PC-3 (cell line): ENCODE data around the gene AFMID. TPM values are rescaled to one million over a fixed set of nuclear protein-coding genes. Genes with fewer than 3 reads are reported as not detected.

Experiments
- ATAC-seq: fragments of 200-7000 bp; cut with Tn5 transposase; 2 replicates; pipeline ENCODE4 v1.9.1; 2020; ENCODE audit warnings: mild to moderate bottlenecking, moderate library complexity
- BruUV-seq: library from RNA; stranded (reverse); fragments of 400-500 nt; replicated peaks from 2 replicates; lab custom pipeline; 2021; lab: Mats Ljungman, UMichigan
- CTCF ChIA-PET: fragments of 300-600 bp; sonication (Branson Sonifier 250); formaldehyde crosslinking; loops from one replicate; lab custom pipeline; 2022; ENCODE audit warnings: antibody characterized with exemption; lab: Charles Lee
- POLR2A ChIA-PET: fragments of 300-600 bp; sonication (Branson Sonifier 250); formaldehyde crosslinking; loops from one replicate; lab custom pipeline; 2022; ENCODE audit warnings: antibody characterized with exemption; ENCODE audit not compliant: unreplicated experiment; lab: Charles Lee
- DNase-seq: peaks from one replicate; pipeline ENCODE4 v3.0.0-alpha.2; 2015
- H2AFZ ChIP-seq: fragments of 300-600 bp; sonication (generic); 2 replicates; pipeline ENCODE4 v1.6.0; 2016; ENCODE audit warnings: antibody characterized with exemption, low read length
- H3F3A ChIP-seq: fragments of 300-600 bp; sonication (generic); one replicate; pipeline ENCODE4 v1.6.0; 2017; ENCODE audit warnings: antibody characterized with exemption, low read length, control low read depth, mild to moderate bottlenecking; ENCODE audit not compliant: unreplicated experiment
- H3K27ac ChIP-seq: fragments of 300-600 bp; sonication (generic); 2 replicates; pipeline ENCODE4 v1.5.1; 2016; ENCODE audit warnings: mild to moderate bottlenecking, low read length
- H3K27me3 ChIP-seq: fragments of 300-600 bp; sonication (generic); 2 replicates; pipeline ENCODE4 v1.6.1; 2016; ENCODE audit warnings: low read length, mixed read lengths
- H3K36me3 ChIP-seq: fragments of 300-600 bp; sonication (generic); 2 replicates; pipeline ENCODE4 v1.6.1; 2016; ENCODE audit warnings: low read depth, mixed run types, low read length, mixed read lengths
- H3K4me1 ChIP-seq: fragments of 300-600 bp; sonication (generic); 2 replicates; pipeline ENCODE4 v1.5.1; 2016; ENCODE audit warnings: low read length; ENCODE audit not compliant: insufficient read depth
- H3K4me2 ChIP-seq: fragments of 300-600 bp; sonication (generic); 2 replicates; pipeline ENCODE4 v1.6.0; 2016; ENCODE audit warnings: low read length
- H3K4me3 ChIP-seq: fragments of 300-600 bp; sonication (generic); 2 replicates; pipeline ENCODE4 v1.5.1; 2016; ENCODE audit warnings: mild to moderate bottlenecking, low read length, mixed read lengths
- H3K79me2 ChIP-seq: fragments of 300-600 bp; sonication (generic); 2 replicates; pipeline ENCODE4 v1.6.1; 2017; ENCODE audit warnings: low read length, mixed read lengths
- H3K9ac ChIP-seq: fragments of 300-600 bp; sonication (generic); 2 replicates; pipeline ENCODE4 v1.6.0; 2016; ENCODE audit warnings: mild to moderate bottlenecking, low read length
- H3K9me2 ChIP-seq: fragments of 300-600 bp; sonication (generic); replicated peaks from 2 replicates; pipeline ENCODE4 v1.6.1; 2016; ENCODE audit warnings: mixed run types, low read length, mixed read lengths
- H3K9me3 ChIP-seq: fragments of 300-600 bp; sonication (generic); 2 replicates; pipeline ENCODE4 v1.6.1; 2016; ENCODE audit warnings: low read length, mixed read lengths
- H4K20me1 ChIP-seq: fragments of 300-600 bp; sonication (generic); 2 replicates; pipeline ENCODE4 v1.6.1; 2016; ENCODE audit warnings: low read length, mixed read lengths
- EZH2 ChIP-seq: fragments of 300-600 bp; sonication (generic); IDR thresholded peaks from one replicate; pipeline ENCODE4 v1.6.1; 2017; ENCODE audit warnings: antibody characterized with exemption, mild to moderate bottlenecking, low read length; ENCODE audit not compliant: unreplicated experiment
- EZH2phosphoT487 ChIP-seq: fragments of 300-600 bp; sonication (generic); IDR thresholded peaks from 2 replicates; pipeline ENCODE4 v1.6.1; 2018; ENCODE audit warnings: mild to moderate bottlenecking, antibody characterized with exemption, low read length, borderline replicate concordance
- intact Hi-C: fragments of 100-400 bp; cut with micrococcal nuclease; formaldehyde crosslinking; loops from 2 replicates; pipeline ENCODE4 v1.9.0; 2023
- total RNA-seq: library from RNA; depleted of rRNA; stranded (reverse); fragments of >200 nt; gene quantifications from 2 replicates; pipeline ENCODE4 v1.2.3, GENCODE V29; 2014
- TF ChIP-seq, protein P1 (sequence below): fragments of 300-600 bp; sonication (generic); conservative IDR thresholded peaks from 2 replicates; pipeline ENCODE4 v1.5.1; 2017; ENCODE audit warnings: antibody characterized with exemption, low read depth, mild to moderate bottlenecking, low read length

AFMID gene
- total RNA-seq, 1 experiment from 2014 or later, result 58.9 TPM

DNA sequence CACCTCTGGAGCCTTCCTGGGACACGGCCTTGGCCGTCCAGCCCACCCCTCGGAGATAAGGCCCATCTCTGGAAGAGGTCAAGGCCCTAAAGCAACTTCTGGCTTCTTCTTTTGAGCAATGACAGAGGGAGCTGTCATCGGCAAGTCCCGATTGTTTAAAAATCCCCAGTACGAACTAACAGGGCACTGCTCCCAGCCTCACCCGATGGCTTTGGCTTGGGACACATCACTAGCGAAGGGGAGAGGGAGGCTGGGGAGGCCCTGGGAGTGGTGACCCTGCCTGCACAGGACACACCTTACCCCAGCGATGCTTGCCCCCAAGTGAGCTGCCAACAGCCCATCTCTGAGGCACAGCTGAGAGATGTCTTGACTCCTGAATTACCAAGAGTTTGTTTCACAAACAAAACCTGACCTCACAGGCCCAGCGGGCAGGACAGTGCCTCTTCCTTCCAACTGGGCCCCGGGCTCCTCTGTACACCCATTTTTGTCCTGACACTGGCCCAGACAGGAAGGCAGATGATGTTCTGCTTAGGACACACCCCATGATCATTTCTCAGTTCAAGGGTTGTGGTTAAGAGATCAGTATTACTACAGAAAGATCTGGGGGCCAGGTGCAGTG lies 14.0 kb upstream of the AFMID start:
- CTCF ChIA-PET, result no interaction called here
- H3K27ac ChIP-seq, result no peak overlapping the region
- ATAC-seq, result no peak

DNA sequence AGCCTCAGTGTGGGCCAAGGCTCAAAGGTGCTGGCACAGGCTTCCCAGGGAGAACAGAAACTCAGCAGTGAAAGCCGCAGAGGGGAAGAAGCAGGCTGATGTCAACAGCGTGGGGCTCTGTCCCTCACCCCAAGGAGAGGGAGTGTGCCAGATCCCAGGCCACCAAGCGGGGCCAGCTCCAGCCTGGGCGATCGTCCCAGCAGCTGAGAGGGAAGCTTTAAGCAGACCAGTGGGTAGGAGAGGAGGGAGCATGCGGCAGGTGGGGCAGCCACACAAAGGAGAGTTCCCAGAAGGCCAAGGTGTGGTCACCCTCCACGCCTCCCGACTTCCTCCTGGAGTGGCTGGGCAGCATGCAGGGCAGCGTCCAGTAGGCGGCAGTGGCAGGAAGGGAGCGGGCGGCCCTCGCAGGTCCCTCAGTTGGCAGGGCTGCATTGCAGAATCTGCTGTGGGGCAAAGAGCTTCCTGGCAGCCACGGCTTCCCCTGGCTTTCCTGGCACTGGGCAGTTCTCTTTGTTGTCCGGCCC lies 12.8 kb upstream of the AFMID start:
- DNase-seq (peak; percentile 66), ATAC-seq (peak; percentile 69)
- ChIA-PET CTCF (interaction anchor here (0.6 to 1.3 kb wide), 5 partner anchors 22 to 357 kb away, joined by 3 to 8 read pairs (median 4); no protein-coding TSS in a partner anchor), POLR2A (interaction anchor here (0.6 kb wide), 1 partner anchor 562 kb away, joined by 4 read pairs; no protein-coding TSS in a partner anchor)
- Histone ChIP-seq H2AFZ (no peak overlapping the region), H3K9ac (no peak overlapping the region), H3F3A (peaks cover 23% of the 10 kb centered on the region), H4K20me1 (peaks cover 19% of the 10 kb centered on the region), H3K4me2 (no peak overlapping the region), H3K79me2 (peaks cover 21% of the 10 kb centered on the region), H3K27ac (peak overlapping the region; percentile 4), H3K27me3 (no peaks in the 10 kb centered on the region), H3K4me3 (no peak overlapping the region), H3K9me2 (no peaks in the 10 kb centered on the region), H3K9me3 (no peaks in the 10 kb centered on the region), H3K36me3 (peaks cover 37% of the 10 kb centered on the region), H3K4me1 (peaks cover 17% of the 10 kb centered on the region)
- TF ChIP-seq EZH2phosphoT487 (no peak), EZH2 (no peak)
- TF ChIP-seq, protein P1, sequence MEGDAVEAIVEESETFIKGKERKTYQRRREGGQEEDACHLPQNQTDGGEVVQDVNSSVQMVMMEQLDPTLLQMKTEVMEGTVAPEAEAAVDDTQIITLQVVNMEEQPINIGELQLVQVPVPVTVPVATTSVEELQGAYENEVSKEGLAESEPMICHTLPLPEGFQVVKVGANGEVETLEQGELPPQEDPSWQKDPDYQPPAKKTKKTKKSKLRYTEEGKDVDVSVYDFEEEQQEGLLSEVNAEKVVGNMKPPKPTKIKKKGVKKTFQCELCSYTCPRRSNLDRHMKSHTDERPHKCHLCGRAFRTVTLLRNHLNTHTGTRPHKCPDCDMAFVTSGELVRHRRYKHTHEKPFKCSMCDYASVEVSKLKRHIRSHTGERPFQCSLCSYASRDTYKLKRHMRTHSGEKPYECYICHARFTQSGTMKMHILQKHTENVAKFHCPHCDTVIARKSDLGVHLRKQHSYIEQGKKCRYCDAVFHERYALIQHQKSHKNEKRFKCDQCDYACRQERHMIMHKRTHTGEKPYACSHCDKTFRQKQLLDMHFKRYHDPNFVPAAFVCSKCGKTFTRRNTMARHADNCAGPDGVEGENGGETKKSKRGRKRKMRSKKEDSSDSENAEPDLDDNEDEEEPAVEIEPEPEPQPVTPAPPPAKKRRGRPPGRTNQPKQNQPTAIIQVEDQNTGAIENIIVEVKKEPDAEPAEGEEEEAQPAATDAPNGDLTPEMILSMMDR, result peak; percentile 54; the same call in 1 of the 2 replicates
- TSS peak; percentile 66 for BruUV-seq
- intact Hi-C loops, result loop anchor here (2.0 kb wide), 1 partner anchor 40 kb away; the partner anchor contains the start of gene BIRC5

More for the DNA sequence above, 14.0 kb upstream of the AFMID start:
- BruUV-seq, result no TSS peak
- Histone ChIP-seq H3K4me2 (no peak overlapping the region), H3K79me2 (peaks cover 30% of the 10 kb centered on the region), H3K9me2 (no peaks in the 10 kb centered on the region), H3K36me3 (peaks cover 31% of the 10 kb centered on the region), H3K9ac (no peak overlapping the region), H3F3A (peaks cover 23% of the 10 kb centered on the region), H3K27me3 (no peaks in the 10 kb centered on the region), H4K20me1 (peaks cover 19% of the 10 kb centered on the region), H3K9me3 (no peaks in the 10 kb centered on the region), H2AFZ (no peak overlapping the region), H3K4me1 (peaks cover 17% of the 10 kb centered on the region), H3K4me3 (no peak overlapping the region)
- intact Hi-C loops, result no loop called here
- DNase-seq, result no peak
- no peak for TF ChIP-seq EZH2phosphoT487
- no peak for TF ChIP-seq EZH2
- TF ChIP-seq, protein P1, result no peak
- POLR2A ChIA-PET, result no interaction called here
